Hematopoietic multipotent progenitor cell treated with erythropoietin and hydrocortisone succinate and interleukin-3 and kit ligand, for 4 days (in vitro differentiated cells): Measurements from ENCODE around the gene SERPINB6.
"Not testable (repeated sequence)": the region's sequence is repeated elsewhere in the genome, so short reads cannot be mapped to it uniquely, and the experiment has no call there.

Experiments
- DNase-seq: peaks from one replicate; pipeline ENCODE4 v3.0.0-alpha.2; 2015

Gene SERPINB6

GRCh38 chr6:2932911-2933310, 38.5 kb downstream of the SERPINB6 start:
- not testable (repeated sequence) for DNase-seq

DNA sequence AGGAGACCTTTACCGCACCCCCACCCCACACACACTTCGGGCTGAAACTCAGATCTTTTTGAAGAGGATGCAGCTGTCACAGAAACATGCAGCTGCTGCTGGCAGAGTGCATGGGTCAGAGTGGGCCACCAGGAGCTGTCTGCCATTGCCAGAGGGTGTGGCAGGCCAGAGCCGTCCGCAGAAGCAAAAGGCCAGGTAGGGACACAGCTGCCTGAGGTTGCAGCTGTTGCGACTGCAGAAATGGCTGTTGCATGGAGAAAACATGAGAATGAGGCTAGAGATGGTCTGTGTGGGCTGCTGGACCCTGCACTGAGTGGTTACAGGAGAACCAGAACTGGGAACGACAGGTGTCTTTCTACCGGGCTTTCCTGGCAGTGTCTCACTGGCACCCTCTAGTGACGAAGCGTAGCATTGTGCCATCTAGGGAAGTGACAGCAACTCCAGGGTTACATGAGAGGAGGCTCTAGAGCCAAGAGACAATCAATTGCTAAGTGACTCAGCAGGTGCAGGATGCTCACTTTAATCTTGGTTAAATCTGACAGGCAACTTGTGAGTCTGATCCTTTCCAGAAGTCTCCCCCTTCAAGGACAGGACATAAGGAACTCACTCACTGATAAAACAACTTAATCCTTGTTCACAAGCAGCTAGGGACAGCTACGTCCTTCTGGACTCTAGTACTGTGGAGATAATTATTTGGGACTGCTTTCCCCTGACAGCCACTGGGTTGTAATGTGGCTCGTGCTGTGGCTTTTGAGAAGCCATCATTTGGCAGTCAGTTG, 39.2 kb downstream of the SERPINB6 start:
- peak; percentile 90 for DNase-seq

- DNase-seq = no peak
Observed at GRCh38 chr6:2931055-2931454, 40.3 kb downstream of the SERPINB6 start.

DNA sequence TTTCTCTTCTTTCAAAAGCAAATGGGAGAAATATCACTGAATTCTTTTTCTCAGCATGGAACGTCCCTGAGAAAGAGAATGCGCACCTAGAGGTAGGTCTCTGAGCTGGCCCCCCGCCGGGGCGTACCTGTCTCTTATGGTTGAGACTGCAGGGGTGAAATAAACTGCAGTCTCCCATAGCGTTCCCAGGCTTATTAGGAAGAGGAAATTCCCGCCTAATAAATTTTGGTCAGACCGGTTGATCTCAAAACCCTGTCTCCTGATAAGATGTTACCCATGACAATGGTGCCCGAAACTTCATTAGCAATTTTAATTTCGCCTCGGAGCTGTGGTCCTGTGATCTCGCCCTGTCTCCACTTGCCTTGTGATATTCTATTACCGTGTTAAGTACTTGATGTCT, 43.4 kb downstream of the SERPINB6 start:
- not testable (repeated sequence) for DNase-seq

GRCh38 chr6:2925842-2926747, 45.3 kb downstream of the SERPINB6 start:
- not testable (repeated sequence) for DNase-seq

DNA sequence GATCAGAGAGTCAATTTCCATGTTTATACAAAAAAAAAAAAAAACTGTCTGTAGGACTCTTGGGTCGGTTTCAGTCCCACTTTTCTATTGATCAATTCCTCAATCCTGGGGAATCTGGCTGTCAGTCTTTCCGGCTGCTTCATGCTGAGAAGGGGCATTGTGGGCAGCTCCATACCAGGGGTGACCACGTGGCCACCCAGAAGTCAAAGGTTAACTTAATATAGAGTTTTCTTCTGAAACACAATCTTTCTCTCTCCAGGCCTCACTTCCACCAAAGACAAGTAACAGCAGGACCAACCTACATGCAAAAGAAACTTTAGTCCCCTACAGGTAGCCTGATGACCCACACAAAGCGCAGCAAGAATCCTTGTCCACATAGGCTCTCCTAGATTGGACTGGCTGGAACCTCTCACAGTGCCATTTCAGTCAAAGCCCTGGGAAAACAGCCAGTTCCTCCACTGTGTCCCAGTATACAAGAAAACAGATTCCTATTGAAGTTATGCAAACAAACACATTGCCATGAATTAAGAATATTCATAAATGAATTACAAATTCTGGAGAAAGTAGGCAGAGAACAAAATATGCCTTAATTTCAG, 49.7 kb downstream of the SERPINB6 start:
- no peak for DNase-seq

- no peak for DNase-seq
Observed at GRCh38 chr6:2920671-2921112, 50.7 kb downstream of the SERPINB6 start.

GRCh38 chr6:2919886-2920285, 51.5 kb downstream of the SERPINB6 start:
- DNase-seq = no peak

- no peak for DNase-seq
Observed at GRCh38 chr6:2919401-2919800, 52.0 kb downstream of the SERPINB6 start.

DNA sequence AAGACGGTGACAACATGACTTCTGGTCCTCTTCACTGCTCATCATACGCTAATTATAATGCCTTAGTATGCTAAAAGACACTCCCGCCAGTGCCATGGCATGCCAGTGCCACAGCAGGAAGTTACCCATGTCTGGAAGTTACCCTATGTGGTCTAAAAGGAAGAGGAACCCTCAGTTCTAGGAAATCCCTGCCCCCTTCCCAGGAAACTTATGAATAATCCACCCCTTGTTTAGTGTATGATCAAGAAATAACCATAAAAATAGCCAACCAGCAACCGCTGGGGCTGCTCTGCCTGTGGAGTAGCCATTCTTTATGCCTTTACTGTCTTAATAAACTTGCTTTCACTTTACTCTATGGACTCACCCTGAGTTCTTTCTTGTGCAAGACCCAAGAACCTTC, 52.4 kb downstream of the SERPINB6 start:
- DNase-seq = peak; percentile 80

- no peak for DNase-seq
Observed at GRCh38 chr6:2917801-2918445, 53.4 kb downstream of the SERPINB6 start.

GRCh38 chr6:2917065-2917464, 54.3 kb downstream of the SERPINB6 start:
- no peak for DNase-seq

DNA sequence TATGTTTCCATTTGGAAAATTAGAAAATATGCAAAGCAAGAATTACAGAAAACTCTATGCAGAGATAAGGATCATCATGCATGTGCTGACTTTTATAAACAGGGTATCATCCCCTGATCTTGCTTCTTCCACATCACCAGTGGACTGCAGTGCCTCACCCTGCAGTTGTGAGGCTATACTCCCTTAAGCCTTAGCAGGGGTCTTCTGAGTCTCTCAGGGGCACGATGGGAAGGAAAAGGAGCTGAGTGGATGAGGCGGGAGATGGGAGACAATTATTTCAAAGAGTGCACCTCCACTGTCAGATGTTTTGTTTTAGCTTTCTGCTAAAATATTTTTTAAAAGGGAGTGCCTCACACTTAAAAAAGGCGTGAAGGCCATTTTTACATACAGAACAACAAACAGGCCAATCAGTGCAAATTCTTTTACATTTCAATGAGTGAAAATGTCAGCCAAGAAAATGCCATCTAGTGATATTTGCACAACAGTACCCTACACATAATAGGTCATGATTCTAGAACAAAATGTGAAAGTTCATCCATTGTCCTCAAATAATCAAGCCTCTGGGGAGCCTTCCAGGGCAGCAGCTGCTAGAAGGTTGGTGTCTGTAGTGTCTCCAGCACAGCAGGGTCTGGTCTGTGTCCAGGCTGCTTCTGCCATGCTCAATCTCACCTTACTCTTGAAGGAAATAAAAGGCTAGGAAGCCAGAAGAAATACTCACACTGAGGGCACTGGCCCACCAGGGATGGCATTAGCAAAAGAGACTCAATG, 55.0 kb downstream of the SERPINB6 start:
- no peak for DNase-seq

GRCh38 chr6:2915150-2915549, 56.2 kb downstream of the SERPINB6 start:
- DNase-seq = no peak

GRCh38 chr6:2914318-2914660, 57.1 kb downstream of the SERPINB6 start:
- no peak for DNase-seq

GRCh38 chr6:2913621-2914317, 57.6 kb downstream of the SERPINB6 start:
- no peak for DNase-seq

DNA sequence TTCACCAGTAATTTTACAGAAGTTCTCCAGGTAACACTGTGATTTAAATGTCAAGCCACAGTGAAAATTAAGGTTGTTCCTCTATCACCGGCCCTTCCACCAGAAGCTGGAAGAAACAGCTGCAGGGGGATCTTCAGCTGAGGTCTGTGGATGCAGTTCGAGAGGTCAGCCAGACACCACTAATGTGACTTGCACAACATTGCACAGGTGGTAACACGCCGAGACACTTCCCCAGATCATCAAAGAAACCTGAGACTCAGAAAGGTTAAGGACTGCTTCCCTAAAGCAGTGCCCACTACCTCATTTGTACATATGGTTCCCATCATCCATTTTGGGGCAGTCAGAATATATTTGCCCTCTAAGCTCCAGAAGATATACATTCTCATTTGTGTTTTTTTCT, 60.2 kb downstream of the SERPINB6 start:
- no peak for DNase-seq

DNA sequence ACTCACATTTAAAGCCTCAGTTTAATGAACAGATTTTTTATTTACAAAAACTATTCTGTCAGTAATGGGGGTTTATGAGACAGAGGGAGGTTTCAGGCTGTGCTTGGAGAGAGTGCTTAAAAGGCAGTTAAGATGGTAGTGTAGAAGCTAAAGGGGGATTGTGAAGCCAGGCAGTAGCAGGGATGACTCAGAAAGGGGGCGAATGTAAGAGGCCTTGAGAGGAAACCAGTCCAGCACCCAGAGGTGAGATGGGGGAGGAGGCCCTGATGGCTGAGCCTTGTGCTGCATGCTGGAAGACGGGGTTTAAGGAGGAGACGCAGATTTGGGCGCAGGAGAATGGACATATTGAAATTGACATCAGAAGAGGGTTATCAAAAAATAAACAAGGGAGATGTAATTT, 61.6 kb downstream of the SERPINB6 start:
- DNase-seq = no peak

DNA sequence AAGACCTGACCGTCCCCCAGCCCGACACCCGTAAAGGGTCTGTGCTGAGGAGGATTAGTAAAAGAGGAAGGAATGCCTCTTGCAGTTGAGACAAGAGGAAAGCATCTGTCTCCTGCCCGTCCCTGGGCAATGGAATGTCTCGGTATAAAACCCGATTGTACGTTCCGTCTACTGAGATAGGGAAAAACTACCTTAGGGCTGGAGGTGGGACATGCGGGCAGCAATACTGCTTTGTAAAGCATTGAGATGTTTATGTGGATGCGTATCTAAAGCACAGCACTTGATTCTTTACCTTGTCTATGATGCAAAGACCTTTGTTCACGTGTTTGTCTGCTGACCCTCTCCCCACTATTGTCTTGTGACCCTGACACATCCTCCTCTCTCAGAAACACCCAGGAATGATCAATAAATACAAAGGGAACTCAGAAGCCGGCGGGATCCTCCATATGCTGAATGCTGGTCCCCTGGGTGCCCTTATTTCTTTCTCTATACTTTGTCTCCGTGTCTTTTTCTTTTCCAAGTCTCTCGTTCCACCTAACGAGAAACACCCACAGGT, 62.2 kb downstream of the SERPINB6 start:
- not testable (repeated sequence) for DNase-seq

DNA sequence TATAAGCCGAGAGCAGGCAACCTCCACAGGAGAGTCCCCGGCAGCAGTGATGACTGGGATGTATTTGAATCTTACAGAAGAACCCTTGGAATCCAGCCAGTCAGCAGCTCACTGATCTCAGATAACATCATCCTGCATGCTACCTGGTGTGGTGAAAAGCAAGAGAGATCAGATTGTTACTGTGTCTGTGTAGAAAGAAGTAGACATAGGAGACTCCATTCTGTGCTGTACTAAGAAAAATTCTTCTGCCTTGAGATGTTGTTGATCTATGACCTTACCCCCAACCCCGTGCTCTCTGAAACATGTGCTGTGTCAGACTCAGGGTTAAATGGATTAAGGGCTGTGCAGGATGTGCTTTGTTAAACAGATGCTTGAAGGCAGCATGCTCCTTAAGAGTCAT, 62.9 kb downstream of the SERPINB6 start:
- DNase-seq = not testable (repeated sequence)
